Liver (tissue), 9 donors: Measurements from ENCODE around the gene PON1. TPM values are rescaled to one million over a fixed set of nuclear protein-coding genes. Genes with fewer than 3 reads are reported as not detected.

Experiments used
- DNase-seq: peaks from one replicate; pipeline ENCODE4 v3.0.0-alpha.2; 2017; ENCODE audit warnings: low spot score
- H3K27ac ChIP-seq, 2 donors: one replicate each; pipeline ENCODE4 v1.7.0; 2013; ENCODE audit warnings: inconsistent platforms in 2 of 2, low read length in 2 of 2, control low read depth in 1 of 2, low read depth in 1 of 2, mild to moderate bottlenecking in 1 of 2
- H3K27me3 ChIP-seq, 4 donors: one replicate each; pipeline versions ENCODE4 v1.6.1 to v1.7.0; 2013; ENCODE audit warnings: low read length in 3 of 4, inconsistent platforms in 1 of 4, mild to moderate bottlenecking in 1 of 4, moderate library complexity in 1 of 4; ENCODE audit not compliant: control insufficient read depth in 4 of 4, insufficient read depth in 4 of 4
- H3K36me3 ChIP-seq, 4 donors: one replicate each; pipeline versions ENCODE4 v1.6.1 to v1.7.0; 2013; ENCODE audit warnings: low read length in 3 of 4, mild to moderate bottlenecking in 3 of 4, low read depth in 1 of 4, moderate library complexity in 1 of 4; ENCODE audit not compliant: control insufficient read depth in 4 of 4, insufficient read depth in 3 of 4
- H3K4me1 ChIP-seq, 4 donors: one replicate each; pipeline versions ENCODE4 v1.6.1 to v1.7.0; 2013; ENCODE audit warnings: low read length in 3 of 4, mild to moderate bottlenecking in 3 of 4, moderate library complexity in 1 of 4; ENCODE audit not compliant: control insufficient read depth in 4 of 4, insufficient read depth in 4 of 4
- H3K4me3 ChIP-seq, 3 donors: one replicate each; pipeline versions ENCODE4 v1.6.1 to v1.7.0; 2013; ENCODE audit warnings: low read length in 3 of 3, control low read depth in 1 of 3, low read depth in 1 of 3, mild to moderate bottlenecking in 1 of 3
- H3K9ac ChIP-seq, 2 donors: one replicate each; pipeline ENCODE4 v1.7.0; 2013; ENCODE audit warnings: low read length in 2 of 2, mild to moderate bottlenecking in 2 of 2, moderate library complexity in 2 of 2, control low read depth in 1 of 2, low read depth in 1 of 2
- H3K9me3 ChIP-seq, 4 donors: one replicate each; pipeline versions ENCODE4 v1.6.1 to v1.7.0; 2013; ENCODE audit warnings: low read length in 3 of 4; ENCODE audit not compliant: control insufficient read depth in 4 of 4
- ATF3 ChIP-seq: IDR thresholded peaks from 2 replicates; pipeline ENCODE4 v1.6.1; 2016; ENCODE audit warnings: antibody characterized with exemption
- CTCF ChIP-seq: fragments of 150-350 bp; IDR thresholded peaks from 2 replicates; pipeline ENCODE4 v1.5.1; 2017; ENCODE audit warnings: improper control_type of control experiment, low read depth, low read length; ENCODE audit not compliant: missing input control
- EGR1 ChIP-seq, 2 donors: IDR thresholded peaks; 2 replicates each; pipeline ENCODE4 v1.6.1; 2016 to 2018; ENCODE audit warnings: antibody characterized with exemption in 2 of 2, low read depth in 2 of 2
- FOXA1 ChIP-seq: IDR thresholded peaks from 2 replicates; pipeline ENCODE4 v1.6.1; 2016; ENCODE audit warnings: antibody characterized with exemption
- FOXA2 ChIP-seq: IDR thresholded peaks from 2 replicates; pipeline ENCODE4 v1.6.1; 2016; ENCODE audit warnings: antibody characterized with exemption
- GABPA ChIP-seq, 2 donors: IDR thresholded peaks in 1 of 2; conservative IDR thresholded peaks in 1 of 2; 2 replicates each; pipeline ENCODE4 v1.6.1; 2016; ENCODE audit warnings: antibody characterized with exemption in 2 of 2, mild to moderate bottlenecking in 1 of 2, moderate library complexity in 1 of 2
- HNF4A ChIP-seq, 2 donors: conservative IDR thresholded peaks; 2 replicates each; pipeline ENCODE4 v1.6.1; 2016; ENCODE audit warnings: antibody characterized with exemption in 2 of 2, mild to moderate bottlenecking in 2 of 2
- HNF4G ChIP-seq: IDR thresholded peaks from 2 replicates; pipeline ENCODE4 v1.6.1; 2016; ENCODE audit warnings: antibody characterized with exemption
- JUND ChIP-seq, 2 donors: IDR thresholded peaks; 2 replicates each; pipeline ENCODE4 v1.6.1; 2016; ENCODE audit warnings: antibody characterized with exemption in 2 of 2
- MAX ChIP-seq: IDR thresholded peaks from 2 replicates; pipeline ENCODE4 v1.6.1; 2016; ENCODE audit warnings: antibody characterized with exemption
- NR2F2 ChIP-seq: IDR thresholded peaks from 2 replicates; pipeline ENCODE4 v1.6.1; 2016; ENCODE audit warnings: antibody characterized with exemption
- RAD21 ChIP-seq, 2 donors: IDR thresholded peaks; 2 replicates each; pipeline ENCODE4 v1.6.1; 2016; ENCODE audit warnings: antibody characterized with exemption in 2 of 2, mild to moderate bottlenecking in 2 of 2
- REST ChIP-seq: IDR thresholded peaks from 2 replicates; pipeline ENCODE4 v1.6.1; 2016; ENCODE audit warnings: antibody characterized with exemption, mild to moderate bottlenecking
- RXRA ChIP-seq, 2 donors: IDR thresholded peaks; 2 replicates each; pipeline ENCODE4 v1.6.1; 2017 to 2018; ENCODE audit warnings: antibody characterized with exemption in 2 of 2, mild to moderate bottlenecking in 1 of 2
- SP1 ChIP-seq: IDR thresholded peaks from 2 replicates; pipeline ENCODE4 v1.6.1; 2018; ENCODE audit warnings: antibody characterized with exemption, mild to moderate bottlenecking
- TAF1 ChIP-seq: conservative IDR thresholded peaks from 2 replicates; pipeline ENCODE4 v1.6.1; 2016; ENCODE audit warnings: antibody characterized with exemption, mild to moderate bottlenecking
- YY1 ChIP-seq: IDR thresholded peaks from 2 replicates; pipeline ENCODE4 v1.6.1; 2016; ENCODE audit warnings: antibody characterized with exemption, mild to moderate bottlenecking
- ZBTB33 ChIP-seq: IDR thresholded peaks from 2 replicates; pipeline ENCODE4 v1.6.1; 2016; ENCODE audit warnings: antibody characterized with exemption
- WGBS: extraction: QIAGEN DNeasy Blood & Tissue Kit; methylation state at CpG from one replicate; pipeline ENCODE4 v1.1.7; 2013; 5-methylcytosine and 5-hydroxymethylcytosine counted together
- polyA plus RNA-seq, 2 donors: library from polyadenylated mRNA; stranded (reverse) in 1 of 2; unstranded in 1 of 2; fragments of 200-250 nt in 1 of 2; fragments of >200 nt in 1 of 2; fragmentation: Nextera tagmentation in 1 of 2; extraction: Ambion mirVana in 1 of 2; gene quantifications; one replicate each; pipeline versions ENCODE4 v1.2.1 to v1.2.3, GENCODE V29; 2013 to 2015
- total RNA-seq, 2 donors: library from RNA; depleted of rRNA; stranded (reverse); fragments of >200 nt; gene quantifications; one replicate each; pipeline ENCODE4 v1.2.3, GENCODE V29; 2014
- donor health status: healthy.
- donor health status: healthy.
- donor health status: healthy.
- donor health status: healthy.
- donor health status: healthy.

PON1 gene
- total and polyA plus RNA-seq, 4 donors = 54.8 to 1,101 (median 207) TPM

GRCh38 chr7:95321720-95322119, 2.6 kb downstream of the PON1 start:
- H3K9ac ChIP-seq = peak overlapping the region in 1 of 2 donors; percentile 43
- peaks cover 2 to 48% (median 46%) of the 10 kb centered on the region in 4 donors for H3K4me1 ChIP-seq
- peak overlapping the region in 2 of 3 donors; percentile 29 to 33 for H3K4me3 ChIP-seq
- 29% methylated on average over 1 of the region's 1 CpG for WGBS
- H3K27ac ChIP-seq = peak overlapping the region; percentile 2 to 67
- H3K9me3 ChIP-seq = no peaks in the 10 kb centered on the region
- H3K36me3 ChIP-seq = no peaks in the 10 kb centered on the region
- DNase-seq = no peak
- no peaks in the 10 kb centered on the region for H3K27me3 ChIP-seq
- TF ChIP-seq SP1 (no peak), TAF1 (no peak), CTCF (no peak), YY1 (no peak), ATF3 (no peak), FOXA1 (no peak), REST (no peak), MAX (no peak), FOXA2 (no peak), JUND (IDR thresholded peaks at IDR 0.05) (no peak), NR2F2 (no peak), RXRA (IDR thresholded peaks at IDR 0.05) (no peak), ZBTB33 (no peak), EGR1 (IDR thresholded peaks at IDR 0.05; ENCODE audit: low read depth in 2 of 2) (no peak), GABPA (IDR thresholded peaks at IDR 0.05 in 1 of 2, conservative IDR thresholded peaks at IDR 0.05 in 1 of 2) (no peak), HNF4G (no peak), RAD21 (IDR thresholded peaks at IDR 0.05) (no peak)

- Histone ChIP-seq H3K27me3 (no peaks in the 10 kb centered on the region), H3K4me3 (peak overlapping the region in 2 of 3 donors; percentile 4 to 33), H3K36me3 (peaks cover 0 to 3% (median 0%) of the 10 kb centered on the region in 4 donors), H3K9me3 (no peaks in the 10 kb centered on the region), H3K9ac (peak overlapping the region; percentile 41 to 43), H3K27ac (peak overlapping the region; percentile 33 to 67), H3K4me1 (peaks cover 2 to 57% (median 51%) of the 10 kb centered on the region in 4 donors)
- WGBS = 46% methylated on average over 1 of the region's 1 CpG
- no peak for DNase-seq
- TF ChIP-seq FOXA1 (no peak), ATF3 (no peak), MAX (peak; percentile 19), HNF4G (peak; percentile 71), YY1 (peak; percentile 39), GABPA (IDR thresholded peaks at IDR 0.05 in 1 of 2, conservative IDR thresholded peaks at IDR 0.05 in 1 of 2) (no peak), JUND (IDR thresholded peaks at IDR 0.05) (peak; percentile 23 to 68), SP1 (peak; percentile 46), RXRA (IDR thresholded peaks at IDR 0.05) (peak; percentile 64 to 78), REST (no peak), HNF4A (conservative IDR thresholded peaks at IDR 0.05) (peak; percentile 94 to 95), RAD21 (IDR thresholded peaks at IDR 0.05) (peak in 1 of 2 donors; percentile 24), EGR1 (IDR thresholded peaks at IDR 0.05; ENCODE audit: low read depth in 2 of 2) (no peak), TAF1 (no peak)
Measured at GRCh38 chr7:95320651-95321050, 3.7 kb downstream of the PON1 start.
